K562 (cell line): Measurements from ENCODE around the gene SYNGR3. TPM values are rescaled to one million over a fixed set of nuclear protein-coding genes. Genes with fewer than 3 reads are reported as not detected.

Experiments used
- ATAC-seq: fragments of 200-7000 bp; cut with Tn5 transposase; 3 replicates; pipeline ENCODE4 v1.9.1; 2020; ENCODE audit warnings: moderate library complexity
- BruUV-seq: library from RNA; stranded (reverse); fragments of 400-500 nt; replicated peaks from 2 replicates; lab custom pipeline; 2021; lab: Mats Ljungman, UMichigan
- CTCF ChIA-PET: fragments of 300-600 bp; formaldehyde crosslinking; extraction: SDS; loops from one replicate; lab custom pipeline; 2021; ENCODE audit warnings: low intra/inter-chr PET ratio; lab: Yijun Ruan, JAX
- POLR2A ChIA-PET: fragments of 300-600, 350-650 bp; sonication (Branson Sonifier 250); formaldehyde crosslinking; extraction: SDS; loops from one replicate; lab custom pipeline; 2021; ENCODE audit warnings: antibody characterized with exemption, inconsistent platforms; lab: Yijun Ruan, JAX
- DNase-seq, 4 experiments: peaks; one replicate each; pipeline versions ENCODE4 v3.0.0 to v3.0.0-alpha.2; 2011 to 2018; ENCODE audit warnings: low spot score in 3 of 4, mixed read lengths in 3 of 4; ENCODE audit errors: extremely low read depth in 1 of 4
- FAIRE-seq: peaks from 2 replicates; lab custom pipeline; 2011; peaks lifted over from hg19 to GRCh38; lab: Jason Lieb, UNC
- H2AFZ ChIP-seq: 2 replicates; pipeline ENCODE4 v1.6.0; 2011; ENCODE audit warnings: low read depth, low read length, control low read depth, inconsistent platforms
- H3K27ac ChIP-seq: fragments of 200-600 bp; 3 replicates; pipeline ENCODE4 v1.8.0; 2011; ENCODE audit warnings: low read depth, mild to moderate bottlenecking, control low read depth, inconsistent platforms, low read length, moderate library complexity, mixed read lengths; ENCODE audit errors: extremely low read depth
- H3K27me3 ChIP-seq, 2 experiments: fragments of 300-600 bp in 1 of 2; 2 replicates in 1 of 2; 3 replicates in 1 of 2; pipeline versions ENCODE4 v1.6.0 to v1.8.0; 2011; ENCODE audit warnings: inconsistent platforms in 2 of 2, low read length in 2 of 2, mild to moderate bottlenecking in 1 of 2, mixed read lengths in 1 of 2, moderate library complexity in 1 of 2; ENCODE audit not compliant: control insufficient read depth in 2 of 2, insufficient read depth in 2 of 2
- H3K36me3 ChIP-seq: fragments of 300-600 bp; 3 replicates; pipeline ENCODE4 v1.8.0; 2011; ENCODE audit warnings: mild to moderate bottlenecking, low read length, inconsistent platforms; ENCODE audit not compliant: control insufficient read depth, insufficient read depth
- H3K4me1 ChIP-seq, 2 experiments: fragments of 200-600 bp in 1 of 2; replicated peaks in 1 of 2; 2 replicates in 1 of 2; 3 replicates in 1 of 2; pipeline versions ENCODE4 v1.5.1 to v1.8.0; 2011; ENCODE audit warnings: inconsistent platforms in 2 of 2, low read length in 2 of 2, mild to moderate bottlenecking in 1 of 2, mixed read lengths in 1 of 2, moderate library complexity in 1 of 2; ENCODE audit not compliant: control insufficient read depth in 2 of 2, insufficient read depth in 2 of 2
- H3K4me2 ChIP-seq: 2 replicates; pipeline ENCODE4 v1.6.1; 2011; ENCODE audit warnings: low read length, control low read depth, inconsistent platforms, mixed read lengths; ENCODE audit not compliant: insufficient read depth
- H3K4me3 ChIP-seq: fragments of 200-600 bp; sonication (generic), shearing (Covaris generic); 2 replicates; pipeline ENCODE4 v1.5.1; 2016; ENCODE audit warnings: control low read depth, inconsistent platforms
- H3K79me2 ChIP-seq: fragments of 200-600 bp; 3 replicates; pipeline ENCODE4 v1.8.0; 2011; ENCODE audit warnings: low read length, inconsistent platforms; ENCODE audit not compliant: control insufficient read depth, insufficient read depth
- H3K9ac ChIP-seq, 2 experiments: 2 replicates each; pipeline versions ENCODE4 v1.6.0 to v1.6.1; 2011; ENCODE audit warnings: low read depth in 2 of 2, low read length in 2 of 2, control low read depth in 1 of 2, inconsistent platforms in 1 of 2, mild to moderate bottlenecking in 1 of 2, mixed read lengths in 1 of 2; ENCODE audit not compliant: insufficient read depth in 1 of 2
- H3K9me1 ChIP-seq: one replicate; pipeline ENCODE4 v1.6.0; 2011; ENCODE audit warnings: inconsistent platforms, mild to moderate bottlenecking, low read length, moderate library complexity; ENCODE audit not compliant: control insufficient read depth, insufficient read depth
- H3K9me3 ChIP-seq: replicated peaks from 2 replicates; pipeline ENCODE4 v1.5.1; 2011; ENCODE audit warnings: low read depth, low read length, inconsistent platforms; ENCODE audit not compliant: control insufficient read depth, insufficient read depth
- H4K20me1 ChIP-seq: replicated peaks from 2 replicates; pipeline ENCODE4 v1.6.1; 2011; ENCODE audit warnings: low read length, inconsistent platforms, mixed read lengths; ENCODE audit not compliant: control insufficient read depth, insufficient read depth
- ARID1B ChIP-seq: fragments of 450-650 bp; IDR thresholded peaks from 2 replicates; pipeline ENCODE4 v1.6.1; 2016; ENCODE audit warnings: antibody characterized with exemption, mild to moderate bottlenecking, inconsistent platforms
- BRCA1 ChIP-seq, 2 experiments: fragments of 450-650 bp in 1 of 2; sonication (generic) in 1 of 2; formaldehyde crosslinking in 1 of 2; IDR thresholded peaks; 2 replicates each; pipeline versions ENCODE4 v1.5.0 to v1.6.1; 2017 to 2020; ENCODE audit warnings: mild to moderate bottlenecking in 1 of 2, missing genetic modification reagents in 1 of 2
- ESRRB ChIP-seq: fragments of 250-450 bp; sonication (Bioruptor Pico); IDR thresholded peaks from 2 replicates; pipeline ENCODE4 v1.5.0; 2020; ENCODE audit warnings: mild to moderate bottlenecking, moderate library complexity, borderline replicate concordance
- LCOR ChIP-seq: sonication (generic); formaldehyde crosslinking; IDR thresholded peaks from 2 replicates; pipeline ENCODE4 v1.8.0; 2022; ENCODE audit warnings: mild to moderate bottlenecking, missing genetic modification reagents
- NRF1 ChIP-seq, 2 experiments: fragments of 450-650 bp; IDR thresholded peaks in 1 of 2; conservative IDR thresholded peaks in 1 of 2; 2 replicates each; pipeline ENCODE4 v1.6.1; 2014; ENCODE audit warnings: mild to moderate bottlenecking in 2 of 2
- POLR2A ChIP-seq: fragments of 450-650 bp; conservative IDR thresholded peaks from 2 replicates; pipeline ENCODE4 v1.6.1; 2016
- POU5F1 ChIP-seq: fragments of 150-350 bp; IDR thresholded peaks from 2 replicates; pipeline ENCODE4 v1.6.1; 2014; ENCODE audit warnings: borderline replicate concordance, low read length, low read depth, mild to moderate bottlenecking; ENCODE audit not compliant: partially characterized antibody
- PRMT5 ChIP-seq: sonication (generic); formaldehyde crosslinking; IDR thresholded peaks from 2 replicates; pipeline ENCODE4 v1.5.0; 2020; ENCODE audit warnings: missing genetic modification reagents
- SP2 ChIP-seq: IDR thresholded peaks from 2 replicates; pipeline ENCODE4 v1.6.1; 2011; ENCODE audit warnings: mild to moderate bottlenecking, low read depth, low read length, moderate library complexity; ENCODE audit not compliant: poor library complexity, severe bottlenecking; ENCODE audit errors: extremely low read depth
- TEAD2 ChIP-seq: fragments of 450-650 bp; IDR thresholded peaks from 2 replicates; pipeline ENCODE4 v1.6.1; 2016; ENCODE audit warnings: missing genetic modification characterization, control low read depth, missing compliant biosample characterization
- ZBTB7A ChIP-seq: IDR thresholded peaks from 2 replicates; pipeline ENCODE4 v1.6.1; 2011; ENCODE audit warnings: low read depth, mild to moderate bottlenecking, low read length, moderate library complexity, borderline replicate concordance; ENCODE audit not compliant: control insufficient read depth
- ZNF253 ChIP-seq: fragments of 250-450 bp; sonication (Bioruptor Pico); conservative IDR thresholded peaks from 2 replicates; pipeline ENCODE4 v1.6.1; 2021; ENCODE audit warnings: mild to moderate bottlenecking
- WGBS: fragments of 100-300 bp; shearing (Covaris generic); methylation state at CpG from one replicate; pipeline ENCODE4 v1.1.6; 2016; ENCODE audit warnings: low coverage, mixed read lengths; ENCODE audit not compliant: insufficient coverage; ENCODE audit errors: missing lambda C conversion rate; 5-methylcytosine and 5-hydroxymethylcytosine counted together
- in situ Hi-C: fragments of 300-500 bp; cut with MboI; formaldehyde crosslinking; loops from 4 replicates; pipeline ENCODE4 v1.15.0; 2018; ENCODE audit warnings: inconsistent platforms, mixed read lengths
- intact Hi-C: fragments of 100-400 bp; cut with micrococcal nuclease; formaldehyde crosslinking; loops from 2 replicates; pipeline ENCODE4 v1.14.2; 2022
- polyA plus RNA-seq, 8 experiments: library from polyadenylated mRNA; depleted of rRNA in 4 of 8; stranded (reverse) in 5 of 8; unstranded in 3 of 8; fragments of >200 nt; fragmentation: Nextera tagmentation in 2 of 8; fragmentation: Illumina TruSeq in 1 of 8; extraction: Ambion mirVana in 2 of 8; extraction: Trizol in 1 of 8; gene quantifications; 2 replicates each; pipeline versions ENCODE4 v1.2.1 to v1.2.3, GENCODE V29; 2011 to 2014; ENCODE audit warnings: inconsistent platforms in 1 of 8, missing spikeins in 1 of 8
- total RNA-seq, 7 experiments: library from RNA; depleted of rRNA in 6 of 7; stranded (reverse); fragments of >200 nt in 6 of 7; fragmentation: Illumina TruSeq in 2 of 7; extraction: Trizol in 2 of 7; gene quantifications; 2 replicates each; pipeline versions ENCODE4 v1.2.1 to v1.2.3, GENCODE V29; 2011 to 2021; ENCODE audit warnings: low replicate concordance in 1 of 7

Gene SYNGR3
- total and polyA plus RNA-seq, 9 of the 15 experiments (the other 6 are each of a cell fraction or from before 2014, with no cell fraction given): 3.7 to 69.2 (median 36.3) TPM

DNA sequence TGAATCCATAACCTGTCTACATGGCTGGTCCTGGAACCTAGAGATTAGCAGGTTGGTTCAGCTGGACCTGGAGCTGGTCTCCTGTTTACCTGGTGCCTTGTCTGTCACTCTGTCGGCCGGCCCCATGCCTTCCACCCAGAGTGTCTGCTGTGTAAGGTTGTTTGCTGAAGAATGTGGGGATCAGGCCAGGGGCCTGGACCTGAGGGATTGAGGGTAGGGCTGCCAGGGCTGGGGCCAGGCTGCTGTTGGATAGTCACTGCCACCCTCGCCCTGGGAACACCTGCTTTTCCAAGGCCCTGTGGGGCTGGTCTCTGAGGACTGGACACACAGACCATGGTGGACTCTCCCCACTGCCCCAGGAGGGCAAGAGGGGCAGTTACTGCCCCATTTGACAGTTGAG is 38.4 kb downstream of the SYNGR3 start:
- FAIRE-seq (peak; percentile 37), DNase-seq (no peak), ATAC-seq (no peak)
- Histone ChIP-seq H3K27me3 (no peaks in the 10 kb centered on the region), H4K20me1 (0 out of 2 replicates have a peak, but pooled peaks cover 7% of the 10 kb centered on the region), H3K9ac (peak overlapping the region in 1 of 2 experiments; percentile 85; a peak in 2 of 4 replicates), H3K27ac (no peak overlapping the region), H3K9me1 (peaks cover 3% of the 10 kb centered on the region), H3K9me3 (no peaks in the 10 kb centered on the region), H2AFZ (no peak overlapping the region), H3K36me3 (peaks cover 7% of the 10 kb centered on the region; the same call in 1 of the 3 replicates), H3K4me3 (no peak overlapping the region), H3K79me2 (peaks cover 16% of the 10 kb centered on the region), H3K4me1 (peaks cover 28 to 83% of the 10 kb centered on the region in 2 experiments), H3K4me2 (peak overlapping the region; percentile 93; the same call in 1 of the 2 replicates)
- ChIA-PET POLR2A (interaction anchor here (0.8 to 1.0 kb wide), 2 partner anchors 126 to 127 kb away, joined by 3 to 5 read pairs; partner anchors contain the start of gene TRAF7), CTCF (no interaction called here)
- no TSS peak for BruUV-seq
- WGBS: 62% methylated on average over 3 of the region's 3 CpGs
- in situ Hi-C loops: no loop called here
- TF ChIP-seq TEAD2 (tag): no peak
- TF ChIP-seq LCOR: no peak
- no peak for TF ChIP-seq POLR2A
- no peak for TF ChIP-seq ESRRB (CRISPR knock-in tag)
- no peak for TF ChIP-seq SP2
- no peak for TF ChIP-seq ZBTB7A
- no peak for TF ChIP-seq BRCA1 (IDR thresholded peaks at IDR 0.05)
- no peak for TF ChIP-seq BRCA1 (CRISPR knock-in tag; IDR thresholded peaks at IDR 0.05)
- no peak for TF ChIP-seq PRMT5 (CRISPR knock-in tag)
- no peak for TF ChIP-seq NRF1 (conservative IDR thresholded peaks at IDR 0.05 in 1 of 2, IDR thresholded peaks at IDR 0.05 in 1 of 2)
- no peak for TF ChIP-seq ZNF253 (CRISPR knock-in tag)
- no peak for TF ChIP-seq ARID1B
- TF ChIP-seq POU5F1: no peak
- intact Hi-C loops: no loop called here
